ENCODE results near the gene HMX3.

The HMX3 gene

DNA sequence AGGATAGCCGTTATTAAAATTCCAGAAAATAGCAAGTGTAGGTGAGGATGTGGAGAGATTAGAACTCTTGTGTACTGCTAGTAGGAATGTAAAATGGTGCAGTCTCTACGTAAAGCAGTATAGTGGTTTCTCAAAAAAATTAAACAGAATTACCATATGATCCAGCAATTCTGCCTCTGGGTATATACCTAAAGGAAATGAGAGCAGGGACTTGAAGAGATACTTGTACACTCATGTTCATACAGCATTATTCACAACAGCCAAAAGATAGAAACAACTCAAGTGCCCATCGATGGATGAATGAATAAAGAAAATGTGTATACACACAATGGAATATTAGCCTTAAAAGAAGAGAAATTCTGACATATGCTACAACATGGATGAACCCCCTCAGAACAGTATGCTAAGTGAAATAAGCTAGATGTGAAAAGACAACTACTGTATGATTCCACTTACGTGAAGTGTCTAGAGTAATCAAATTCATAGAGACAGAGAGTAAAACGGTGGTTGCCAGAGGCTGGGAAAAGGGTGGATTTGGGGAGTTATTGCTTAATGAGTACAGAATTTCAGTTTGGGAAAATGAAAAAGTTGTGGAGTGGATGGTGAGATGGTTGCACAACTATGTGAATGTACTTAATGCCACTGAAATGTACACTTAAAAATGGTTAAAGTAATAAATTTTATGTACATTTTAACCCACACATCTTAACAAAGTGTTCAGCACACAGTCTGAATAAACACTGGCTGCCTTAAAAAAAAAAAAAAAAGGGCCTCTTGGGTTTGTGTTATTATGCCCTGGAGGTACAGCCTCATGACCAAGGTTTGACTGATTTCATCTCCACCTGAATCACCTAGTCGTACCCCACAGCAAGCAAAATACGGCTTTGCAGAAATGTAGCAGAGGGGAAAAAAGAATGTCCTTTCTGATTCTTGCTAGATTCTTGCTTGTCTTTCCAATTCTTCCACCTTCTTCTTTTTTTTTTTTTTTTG lies 44.6 kb downstream of the HMX3 start:
- no peak for DNase-seq

DNA sequence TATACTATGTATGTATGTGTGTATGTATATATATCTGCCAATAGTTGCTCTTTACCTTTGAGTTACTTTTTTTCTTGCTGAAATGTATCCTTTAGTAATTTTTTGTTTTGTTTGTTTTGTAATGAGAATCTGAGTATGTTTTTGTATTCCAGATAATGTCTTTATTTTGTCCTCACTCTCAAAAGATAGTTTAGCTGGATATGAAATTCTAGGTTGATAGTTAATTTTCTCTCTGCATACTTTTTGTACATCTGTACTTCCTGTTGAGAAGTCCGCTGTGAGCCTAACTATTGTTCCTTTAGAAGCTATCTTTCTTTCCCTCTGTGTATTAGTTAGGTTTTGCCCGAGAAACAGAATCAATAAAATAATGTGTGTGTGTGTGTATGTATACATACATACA lies 48.0 kb downstream of the HMX3 start:
- no peak for DNase-seq

GRCh38 chr10:123187781-123188180 lies 52.0 kb downstream of the HMX3 start:
- no peak for DNase-seq
